HG03066 (cell line): Measurements from ENCODE around the gene TEX264.

ENCODE experiments used
- ATAC-seq: cut with Tn5 transposase; IDR thresholded peaks from one replicate; pipeline ENCODE4 v1.9.1; 2021; ENCODE audit warnings: low read depth; ENCODE audit not compliant: unreplicated experiment

TEX264 gene

DNA sequence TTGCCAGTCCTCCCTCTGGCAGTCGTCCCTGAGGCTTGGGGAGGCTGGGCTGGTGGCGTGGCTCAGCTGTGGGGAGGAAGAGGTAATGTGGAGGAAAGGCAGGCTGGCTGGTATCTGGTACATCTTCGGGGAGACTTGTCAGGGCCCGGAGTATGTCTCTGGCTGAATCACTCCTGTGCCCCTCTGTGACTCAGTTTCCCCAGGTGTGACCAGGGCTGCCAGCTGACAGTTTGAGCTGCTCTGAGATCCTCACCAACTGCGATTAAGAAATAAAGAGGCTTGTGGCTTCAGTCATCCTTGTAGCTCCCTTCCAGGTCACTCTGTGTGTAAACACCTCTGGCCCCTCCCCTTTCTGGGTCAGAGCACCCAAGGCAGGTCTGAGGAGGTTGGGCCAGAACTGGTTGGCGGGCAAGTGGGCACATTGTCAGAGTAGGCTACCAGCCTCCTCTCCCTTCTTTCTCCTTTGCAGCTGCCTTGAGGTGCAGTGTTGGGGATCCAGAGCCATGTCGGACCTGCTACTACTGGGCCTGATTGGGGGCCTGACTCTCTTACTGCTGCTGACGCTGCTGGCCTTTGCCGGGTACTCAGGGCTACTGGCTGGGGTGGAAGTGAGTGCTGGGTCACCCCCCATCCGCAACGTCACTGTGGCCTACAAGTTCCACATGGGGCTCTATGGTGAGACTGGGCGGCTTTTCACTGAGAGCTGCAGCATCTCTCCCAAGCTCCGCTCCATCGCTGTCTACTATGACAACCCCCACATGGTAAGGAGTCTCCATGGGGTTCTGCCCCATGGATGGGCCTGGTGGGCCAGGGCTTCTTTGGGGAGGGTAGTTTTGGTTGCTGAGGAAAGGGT, 3.0 kb downstream of the TEX264 start:
- no peak for ATAC-seq

- ATAC-seq: no peak
These were observed 4.2 kb downstream of the TEX264 start for GRCh38 chr3:51675201-51675611.

- no peak for ATAC-seq
These were observed 5.1 kb downstream of the TEX264 start for GRCh38 chr3:51676102-51676640.

GRCh38 chr3:51677358-51677757, 6.3 kb downstream of the TEX264 start:
- no peak for ATAC-seq

- no peak for ATAC-seq
These were observed 7.1 kb downstream of the TEX264 start for GRCh38 chr3:51678186-51678585.

GRCh38 chr3:51678641-51679040, 7.6 kb downstream of the TEX264 start:
- ATAC-seq: no peak

GRCh38 chr3:51679318-51679717, 8.3 kb downstream of the TEX264 start:
- ATAC-seq: no peak

DNA sequence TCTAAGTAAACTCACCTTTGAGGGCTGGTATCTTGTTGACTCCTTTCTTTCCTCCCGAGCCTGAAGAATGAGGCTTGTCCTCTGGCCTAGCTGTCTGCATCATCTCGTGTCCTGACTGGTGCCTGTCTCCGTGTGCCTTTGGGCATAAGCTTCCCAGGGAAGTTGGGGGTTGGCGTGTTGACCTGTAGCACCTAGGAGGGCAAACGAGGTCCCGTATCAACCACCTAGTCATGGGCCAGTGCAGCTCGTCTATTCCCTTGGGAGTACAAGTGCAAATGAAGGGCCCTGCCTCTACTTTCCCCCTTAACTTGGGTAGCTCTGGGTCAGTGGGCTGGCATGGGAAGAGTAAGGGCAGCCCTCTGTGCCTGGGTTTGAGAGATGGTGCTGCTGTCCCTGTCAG, 8.7 kb downstream of the TEX264 start:
- no peak for ATAC-seq

DNA sequence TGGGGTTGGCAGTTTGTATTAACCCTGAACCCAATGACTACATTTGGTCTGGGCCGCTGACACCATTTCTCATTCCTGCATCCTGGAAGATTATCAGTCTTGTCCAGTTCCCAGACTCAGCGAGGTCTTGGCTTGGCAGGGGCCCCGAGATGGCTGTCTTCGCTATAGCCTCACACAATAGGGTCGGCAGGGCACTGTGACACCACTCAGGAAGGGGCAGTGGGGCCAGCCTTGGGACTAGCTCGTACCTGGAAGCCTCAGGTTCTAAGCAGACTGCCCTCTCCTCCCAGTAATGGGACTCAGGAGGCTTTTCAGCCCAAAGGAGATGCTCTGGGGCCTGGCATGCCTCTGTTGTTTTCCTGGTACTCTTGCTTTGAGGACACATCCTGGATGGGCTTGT, 9.1 kb downstream of the TEX264 start:
- no peak for ATAC-seq

- ATAC-seq: no peak
These were observed 9.7 kb downstream of the TEX264 start for GRCh38 chr3:51680663-51681230.

- ATAC-seq: no peak
These were observed 10.4 kb downstream of the TEX264 start for GRCh38 chr3:51681453-51681852.

DNA sequence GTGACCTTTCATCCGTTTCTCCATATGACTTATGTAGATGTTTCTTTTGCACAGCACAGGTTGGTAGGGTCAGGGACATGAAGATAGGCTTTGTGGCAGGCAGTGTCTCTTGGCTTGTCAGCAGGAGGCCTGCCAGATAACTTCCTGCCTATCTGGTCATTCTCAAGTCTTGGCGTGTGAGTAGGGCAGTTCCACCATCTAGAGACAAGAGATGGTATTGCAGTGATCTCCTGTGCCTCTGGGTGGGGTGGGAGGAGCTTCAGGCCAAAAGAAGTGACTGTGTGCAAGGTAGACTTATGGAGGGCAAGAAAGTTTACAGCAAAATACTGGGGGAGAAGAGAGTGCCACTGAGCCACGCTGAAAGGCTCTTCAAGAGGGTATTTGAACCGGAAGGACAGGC, 11.0 kb downstream of the TEX264 start:
- ATAC-seq: peak; percentile 82

DNA sequence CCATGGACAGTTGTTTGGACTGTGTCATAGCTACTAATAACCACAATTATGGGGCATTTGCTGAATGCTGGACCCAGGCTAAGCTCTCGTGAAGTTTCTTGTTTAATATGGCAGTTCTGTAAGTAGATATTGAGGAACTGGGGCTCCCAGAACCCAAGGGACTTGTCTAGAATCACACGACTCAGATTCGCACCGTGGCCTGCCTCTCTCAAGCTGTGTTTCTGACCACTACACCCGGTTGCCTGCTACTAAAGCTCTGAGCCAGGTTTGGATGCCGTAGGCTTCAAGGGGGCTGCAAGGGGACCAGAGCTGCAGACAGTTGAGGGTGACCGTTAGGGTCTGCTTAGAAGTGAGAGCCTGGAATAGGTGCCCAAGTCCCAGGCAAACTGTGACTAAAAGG, 11.5 kb downstream of the TEX264 start:
- no peak for ATAC-seq

- ATAC-seq: no peak
These were observed 12.5 kb downstream of the TEX264 start for GRCh38 chr3:51683566-51683965.

GRCh38 chr3:51684971-51685751, 14.1 kb downstream of the TEX264 start:
- ATAC-seq: no peak

DNA sequence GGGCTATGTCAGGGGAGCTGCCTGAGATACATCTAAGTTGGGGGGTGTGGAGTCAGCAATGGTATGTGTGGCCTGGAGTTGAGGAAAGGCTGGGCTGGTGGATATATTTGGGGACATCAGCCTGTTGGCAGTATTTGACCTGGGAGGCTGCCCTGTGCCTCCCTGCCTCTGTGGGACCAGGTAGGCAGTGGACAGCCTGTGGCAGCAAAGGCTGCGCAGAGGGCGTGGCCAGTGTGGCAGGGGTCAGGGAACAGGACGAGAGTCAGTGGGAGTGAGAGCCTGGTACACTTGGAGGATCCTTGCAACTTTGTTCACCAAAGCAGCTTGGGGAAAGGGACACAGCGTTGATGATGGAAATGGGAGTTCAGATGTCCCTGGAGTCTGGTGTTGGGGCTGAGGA, 15.0 kb downstream of the TEX264 start:
- ATAC-seq: no peak

DNA sequence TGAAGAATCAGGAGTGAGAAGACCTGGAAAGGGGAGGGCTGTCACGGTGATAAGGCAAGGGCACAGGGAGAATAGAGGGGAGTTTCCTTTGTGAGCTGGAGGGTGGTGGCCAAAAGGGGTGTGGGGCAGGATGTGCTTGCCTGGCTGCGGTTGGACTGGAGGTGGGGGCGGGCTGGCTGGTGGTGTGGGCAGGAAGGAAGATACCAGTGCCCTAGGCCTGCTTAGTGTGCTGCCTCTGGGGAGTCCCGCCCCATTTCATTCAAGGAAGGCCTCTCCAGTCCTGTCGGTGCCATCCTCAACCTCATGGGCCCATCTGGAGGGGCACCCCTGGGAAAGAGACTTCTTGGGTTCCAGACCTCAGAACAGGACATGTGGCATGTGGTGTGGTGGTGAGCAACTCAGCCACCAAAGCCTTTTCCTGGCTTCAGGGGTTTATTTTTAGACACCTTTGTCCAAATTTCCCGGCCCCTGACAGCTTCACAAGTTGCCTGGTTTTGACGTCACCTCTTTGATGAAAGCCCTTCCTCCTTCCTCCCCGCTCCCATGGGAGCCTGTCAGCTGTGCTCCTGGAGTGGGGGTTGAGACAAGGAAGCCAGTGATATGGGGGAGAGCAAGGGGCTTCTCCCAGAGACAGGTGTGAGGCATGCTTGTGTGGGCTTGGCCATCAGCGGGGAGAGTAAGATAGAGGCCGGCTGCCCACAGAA, 15.6 kb downstream of the TEX264 start:
- peak; percentile 47 for ATAC-seq

- ATAC-seq: no peak
These were observed 16.6 kb downstream of the TEX264 start for GRCh38 chr3:51687431-51688205.

- no peak for ATAC-seq
These were observed 17.2 kb downstream of the TEX264 start for GRCh38 chr3:51688206-51688600.

GRCh38 chr3:51691021-51691420, 20.0 kb downstream of the TEX264 start:
- ATAC-seq: no peak
